ENCODE results near the gene WDR37.

The WDR37 gene

DNA sequence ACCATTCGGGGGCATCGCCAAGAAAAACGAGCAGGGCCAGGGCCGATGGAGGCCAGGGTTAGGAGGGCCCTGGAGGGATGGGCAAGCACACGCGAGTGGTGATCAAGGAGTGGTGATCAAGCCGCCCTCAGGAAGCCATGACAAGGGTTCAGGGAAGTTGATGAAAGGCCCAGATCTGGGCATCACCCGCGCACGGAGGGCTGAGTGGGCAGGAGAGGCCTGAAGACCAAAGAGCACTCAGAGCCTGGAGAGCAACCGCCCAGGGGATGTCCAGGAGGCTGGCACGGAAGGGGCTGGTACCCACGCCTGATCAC, 114.6 kb downstream of the WDR37 start:
- Histone ChIP-seq H3K4me1 (ENCODE audit: control insufficient read depth in 1 of 2, insufficient read depth in 2 of 2, low read length in 2 of 2) (no peaks in the 10 kb centered on the region), H3K4me3 (ENCODE audit: low read depth in 1 of 2, low read length in 2 of 2) (no peak overlapping the region), H3K9me3 (ENCODE audit: control insufficient read depth in 1 of 2, low read length in 2 of 2) (no peaks in the 10 kb centered on the region), H3K27ac (ENCODE audit: low read depth, low read length) (no peak overlapping the region), H3K27me3 (ENCODE audit: control insufficient read depth in 1 of 2, insufficient read depth in 2 of 2, low read length in 2 of 2) (no peaks in the 10 kb centered on the region), H3K9ac (ENCODE audit: low read depth in 1 of 2, low read length in 2 of 2) (no peak overlapping the region), H3K36me3 (ENCODE audit: control insufficient read depth in 1 of 2, insufficient read depth in 2 of 2, low read length in 2 of 2) (no peaks in the 10 kb centered on the region)

DNA sequence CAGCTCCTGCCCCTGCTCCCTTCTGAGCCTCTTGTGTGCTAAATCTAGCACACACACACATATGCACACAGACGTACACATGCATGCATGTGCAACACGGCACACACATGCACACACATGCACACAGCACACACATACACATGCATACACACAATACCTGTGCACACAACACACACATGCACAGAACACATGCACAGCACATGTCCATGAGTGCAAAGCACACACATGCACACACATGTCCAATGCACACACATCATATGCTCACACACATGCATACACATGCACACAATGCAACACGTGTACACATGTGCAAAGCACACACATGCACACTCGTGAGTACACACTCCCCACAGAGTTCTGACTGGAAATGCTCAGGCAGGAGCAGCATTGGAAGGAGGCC, 115.0 kb downstream of the WDR37 start:
- no peak overlapping the region for H3K9ac ChIP-seq (ENCODE audit: low read depth in 1 of 2, low read length in 2 of 2)
- H3K27me3 ChIP-seq (ENCODE audit: control insufficient read depth in 1 of 2, insufficient read depth in 2 of 2, low read length in 2 of 2): no peaks in the 10 kb centered on the region
- no peaks in the 10 kb centered on the region for H3K36me3 ChIP-seq (ENCODE audit: control insufficient read depth in 1 of 2, insufficient read depth in 2 of 2, low read length in 2 of 2)
- no peaks in the 10 kb centered on the region for H3K4me1 ChIP-seq (ENCODE audit: control insufficient read depth in 1 of 2, insufficient read depth in 2 of 2, low read length in 2 of 2)
- no peak overlapping the region for H3K4me3 ChIP-seq (ENCODE audit: low read depth in 1 of 2, low read length in 2 of 2)
- H3K27ac ChIP-seq (ENCODE audit: low read depth, low read length): no peak overlapping the region
- H3K9me3 ChIP-seq (ENCODE audit: control insufficient read depth in 1 of 2, low read length in 2 of 2): no peaks in the 10 kb centered on the region

DNA sequence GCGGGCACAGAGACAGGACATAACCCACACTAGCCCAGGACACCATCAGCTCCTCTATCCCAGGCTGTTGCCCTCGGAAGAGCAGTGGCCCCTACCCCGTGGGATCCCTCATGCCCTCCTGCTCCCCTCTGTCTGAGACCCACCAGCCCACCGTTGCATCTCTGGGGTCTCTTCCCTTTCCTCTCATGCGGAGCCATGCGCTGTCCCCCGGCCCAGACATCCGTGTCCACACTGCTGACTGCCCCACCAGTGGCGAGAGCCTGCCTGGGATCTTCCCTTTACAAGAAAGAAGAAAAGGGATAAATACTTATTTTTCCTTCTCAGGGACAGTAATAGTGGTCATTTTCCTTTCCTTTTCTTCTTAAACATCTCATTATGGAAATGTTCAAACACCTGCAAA, 115.4 kb downstream of the WDR37 start:
- Histone ChIP-seq H3K9ac (ENCODE audit: low read depth in 1 of 2, low read length in 2 of 2) (no peak overlapping the region), H3K36me3 (ENCODE audit: control insufficient read depth in 1 of 2, insufficient read depth in 2 of 2, low read length in 2 of 2) (no peaks in the 10 kb centered on the region), H3K4me3 (ENCODE audit: low read depth in 1 of 2, low read length in 2 of 2) (no peak overlapping the region), H3K9me3 (ENCODE audit: control insufficient read depth in 1 of 2, low read length in 2 of 2) (no peaks in the 10 kb centered on the region), H3K27ac (ENCODE audit: low read depth, low read length) (no peak overlapping the region), H3K4me1 (ENCODE audit: control insufficient read depth in 1 of 2, insufficient read depth in 2 of 2, low read length in 2 of 2) (no peaks in the 10 kb centered on the region), H3K27me3 (ENCODE audit: control insufficient read depth in 1 of 2, insufficient read depth in 2 of 2, low read length in 2 of 2) (no peaks in the 10 kb centered on the region)

DNA sequence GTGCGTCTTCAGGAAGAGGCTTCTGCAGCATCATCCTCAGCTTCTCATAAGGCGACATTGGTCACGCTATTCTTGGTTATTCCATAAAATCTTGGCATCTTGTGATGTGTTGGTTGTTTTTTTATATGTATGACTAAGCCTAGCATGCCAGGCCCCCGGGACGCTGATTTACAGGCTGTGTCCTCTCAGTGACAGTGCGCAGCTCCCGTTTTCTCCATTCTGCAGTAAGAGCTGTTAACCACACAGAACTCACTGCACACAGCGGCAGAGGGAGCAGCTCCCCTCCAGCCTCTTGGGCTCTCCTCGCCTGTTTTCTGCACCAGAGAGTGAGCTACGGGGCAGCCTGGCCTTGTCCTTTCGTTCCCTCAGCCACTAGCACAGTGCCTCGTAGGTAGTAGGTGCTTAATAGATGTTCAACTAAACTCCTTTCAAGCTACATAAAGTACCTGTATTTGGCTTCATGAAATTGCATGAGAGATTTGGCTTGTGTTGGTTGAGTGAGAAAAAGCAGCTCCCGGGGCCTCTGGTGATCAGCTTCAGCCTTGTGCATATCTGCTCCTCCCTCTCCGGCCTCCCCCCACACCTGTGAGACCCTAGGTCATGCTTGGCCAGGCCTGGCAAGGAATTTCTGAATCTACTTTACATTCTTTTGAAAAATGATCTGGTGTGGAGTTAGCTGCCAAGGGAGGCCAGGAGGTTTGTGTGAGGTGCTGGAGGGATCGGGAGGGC, 116.2 kb downstream of the WDR37 start:
- H3K4me1 ChIP-seq (ENCODE audit: control insufficient read depth in 1 of 2, insufficient read depth in 2 of 2, low read length in 2 of 2): no peaks in the 10 kb centered on the region
- no peak overlapping the region for H3K27ac ChIP-seq (ENCODE audit: low read depth, low read length)
- no peaks in the 10 kb centered on the region for H3K27me3 ChIP-seq (ENCODE audit: control insufficient read depth in 1 of 2, insufficient read depth in 2 of 2, low read length in 2 of 2)
- H3K9ac ChIP-seq (ENCODE audit: low read depth in 1 of 2, low read length in 2 of 2): no peak overlapping the region
- H3K36me3 ChIP-seq (ENCODE audit: control insufficient read depth in 1 of 2, insufficient read depth in 2 of 2, low read length in 2 of 2): no peaks in the 10 kb centered on the region
- H3K4me3 ChIP-seq (ENCODE audit: low read depth in 1 of 2, low read length in 2 of 2): no peak overlapping the region
- no peaks in the 10 kb centered on the region for H3K9me3 ChIP-seq (ENCODE audit: control insufficient read depth in 1 of 2, low read length in 2 of 2)

DNA sequence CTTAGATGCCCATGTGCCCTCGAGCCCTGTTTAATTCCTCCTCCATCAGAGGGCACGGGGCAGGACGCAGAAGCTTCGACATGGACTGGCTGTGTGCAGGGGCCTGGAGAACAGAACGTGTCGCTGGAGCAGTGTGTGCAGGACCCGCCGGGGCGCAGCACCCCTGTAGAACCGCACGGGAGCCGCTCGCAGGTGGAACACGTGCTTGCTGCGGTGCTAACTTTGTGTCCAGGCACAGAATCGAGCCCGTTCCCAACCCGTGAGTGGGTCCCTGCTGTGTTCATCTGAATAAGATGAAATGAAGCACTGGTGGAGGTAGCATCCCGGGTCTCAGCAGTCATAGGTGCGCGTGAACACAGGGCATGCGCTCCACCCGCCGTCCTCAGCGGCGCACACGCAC, 116.9 kb downstream of the WDR37 start:
- H3K9ac ChIP-seq (ENCODE audit: low read depth in 1 of 2, low read length in 2 of 2): no peak overlapping the region
- no peaks in the 10 kb centered on the region for H3K9me3 ChIP-seq (ENCODE audit: control insufficient read depth in 1 of 2, low read length in 2 of 2)
- no peak overlapping the region for H3K4me3 ChIP-seq (ENCODE audit: low read depth in 1 of 2, low read length in 2 of 2)
- H3K27ac ChIP-seq (ENCODE audit: low read depth, low read length): no peak overlapping the region
- H3K4me1 ChIP-seq (ENCODE audit: control insufficient read depth in 1 of 2, insufficient read depth in 2 of 2, low read length in 2 of 2): no peaks in the 10 kb centered on the region
- H3K36me3 ChIP-seq (ENCODE audit: control insufficient read depth in 1 of 2, insufficient read depth in 2 of 2, low read length in 2 of 2): no peaks in the 10 kb centered on the region
- no peaks in the 10 kb centered on the region for H3K27me3 ChIP-seq (ENCODE audit: control insufficient read depth in 1 of 2, insufficient read depth in 2 of 2, low read length in 2 of 2)

DNA sequence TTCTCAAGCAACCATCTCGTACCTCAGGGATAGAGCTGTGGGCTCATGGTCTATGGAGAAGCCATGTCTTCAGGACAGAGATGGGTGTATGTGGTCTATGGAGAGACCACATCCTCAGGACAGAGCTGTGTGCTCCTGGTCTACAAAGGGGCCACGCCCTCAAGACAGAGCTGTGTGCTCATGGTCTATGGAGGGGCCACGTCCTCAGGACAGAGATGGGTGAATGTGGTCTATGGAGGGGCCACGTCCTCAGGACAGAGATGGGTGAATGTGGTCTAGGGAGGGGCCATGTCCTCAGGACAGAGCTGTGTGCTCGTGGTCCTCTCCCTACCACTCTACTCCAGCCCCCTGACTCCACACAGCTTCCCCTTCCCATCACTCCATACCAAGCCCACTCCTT, 117.8 kb downstream of the WDR37 start:
- Histone ChIP-seq H3K36me3 (ENCODE audit: control insufficient read depth in 1 of 2, insufficient read depth in 2 of 2, low read length in 2 of 2) (no peaks in the 10 kb centered on the region), H3K4me1 (ENCODE audit: control insufficient read depth in 1 of 2, insufficient read depth in 2 of 2, low read length in 2 of 2) (no peaks in the 10 kb centered on the region), H3K9ac (ENCODE audit: low read depth in 1 of 2, low read length in 2 of 2) (no peak overlapping the region), H3K4me3 (ENCODE audit: low read depth in 1 of 2, low read length in 2 of 2) (no peak overlapping the region), H3K9me3 (ENCODE audit: control insufficient read depth in 1 of 2, low read length in 2 of 2) (no peaks in the 10 kb centered on the region), H3K27me3 (ENCODE audit: control insufficient read depth in 1 of 2, insufficient read depth in 2 of 2, low read length in 2 of 2) (no peaks in the 10 kb centered on the region), H3K27ac (ENCODE audit: low read depth, low read length) (no peak overlapping the region)

DNA sequence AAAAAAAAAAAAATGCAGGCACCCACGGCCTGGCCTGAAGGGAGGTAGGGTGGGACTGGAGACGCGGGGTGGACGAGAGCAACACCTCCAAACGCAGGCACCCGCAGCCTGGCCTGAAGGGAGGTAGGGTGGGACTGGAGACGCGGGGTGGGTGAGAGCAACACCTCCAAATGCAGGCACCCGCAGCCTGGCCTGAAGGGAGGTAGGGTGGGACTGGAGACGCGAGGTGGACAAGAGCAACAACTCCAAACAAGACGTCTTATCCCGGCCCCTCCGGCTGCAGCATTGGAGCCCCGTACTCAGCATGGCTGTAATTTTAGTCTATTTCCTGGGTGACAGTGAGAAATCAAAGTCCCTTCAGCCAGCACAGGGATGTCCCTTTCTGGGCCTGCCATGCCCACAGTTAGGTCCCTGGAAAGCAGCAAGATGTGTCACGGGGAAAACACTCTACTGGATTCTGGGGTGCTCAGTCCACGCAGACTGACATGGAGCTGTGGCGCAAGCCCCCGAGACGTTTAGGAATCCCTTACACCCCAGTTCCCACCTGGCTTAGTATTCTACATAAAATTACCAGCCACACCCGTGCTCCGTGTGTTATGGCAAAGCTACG, 119.9 kb downstream of the WDR37 start:
- Histone ChIP-seq H3K27ac (ENCODE audit: low read depth, low read length) (no peak overlapping the region), H3K9me3 (ENCODE audit: control insufficient read depth in 1 of 2, low read length in 2 of 2) (no peaks in the 10 kb centered on the region), H3K27me3 (ENCODE audit: control insufficient read depth in 1 of 2, insufficient read depth in 2 of 2, low read length in 2 of 2) (no peaks in the 10 kb centered on the region), H3K36me3 (ENCODE audit: control insufficient read depth in 1 of 2, insufficient read depth in 2 of 2, low read length in 2 of 2) (no peaks in the 10 kb centered on the region), H3K9ac (ENCODE audit: low read depth in 1 of 2, low read length in 2 of 2) (no peak overlapping the region), H3K4me1 (ENCODE audit: control insufficient read depth in 1 of 2, insufficient read depth in 2 of 2, low read length in 2 of 2) (no peaks in the 10 kb centered on the region), H3K4me3 (ENCODE audit: low read depth in 1 of 2, low read length in 2 of 2) (no peak overlapping the region)

DNA sequence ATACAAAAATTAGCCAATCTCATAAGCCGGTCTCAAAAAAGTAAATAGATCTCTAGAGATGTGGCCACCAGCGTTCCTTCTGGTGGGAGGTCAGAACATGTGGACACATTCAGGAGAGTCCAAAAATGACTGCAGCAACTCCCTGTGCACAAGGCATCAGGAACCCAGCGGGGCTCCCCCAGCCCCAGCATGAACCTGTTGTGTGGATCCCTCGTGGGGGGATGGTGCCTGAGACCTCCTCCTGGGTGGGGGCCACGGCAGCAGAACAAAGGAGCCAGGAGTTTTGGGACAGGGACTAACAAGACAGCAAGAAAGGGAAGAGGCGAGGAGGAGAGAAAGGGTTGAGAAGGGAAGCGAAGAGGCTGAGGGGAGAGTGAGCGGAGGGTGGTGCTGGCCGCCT, 121.8 kb downstream of the WDR37 start:
- Histone ChIP-seq H3K9ac (ENCODE audit: low read depth in 1 of 2, low read length in 2 of 2) (no peak overlapping the region), H3K27ac (ENCODE audit: low read depth, low read length) (no peak overlapping the region), H3K36me3 (ENCODE audit: control insufficient read depth in 1 of 2, insufficient read depth in 2 of 2, low read length in 2 of 2) (no peaks in the 10 kb centered on the region), H3K4me1 (ENCODE audit: control insufficient read depth in 1 of 2, insufficient read depth in 2 of 2, low read length in 2 of 2) (no peaks in the 10 kb centered on the region), H3K27me3 (ENCODE audit: control insufficient read depth in 1 of 2, insufficient read depth in 2 of 2, low read length in 2 of 2) (no peaks in the 10 kb centered on the region), H3K4me3 (ENCODE audit: low read depth in 1 of 2, low read length in 2 of 2) (no peak overlapping the region), H3K9me3 (ENCODE audit: control insufficient read depth in 1 of 2, low read length in 2 of 2) (no peaks in the 10 kb centered on the region)

DNA sequence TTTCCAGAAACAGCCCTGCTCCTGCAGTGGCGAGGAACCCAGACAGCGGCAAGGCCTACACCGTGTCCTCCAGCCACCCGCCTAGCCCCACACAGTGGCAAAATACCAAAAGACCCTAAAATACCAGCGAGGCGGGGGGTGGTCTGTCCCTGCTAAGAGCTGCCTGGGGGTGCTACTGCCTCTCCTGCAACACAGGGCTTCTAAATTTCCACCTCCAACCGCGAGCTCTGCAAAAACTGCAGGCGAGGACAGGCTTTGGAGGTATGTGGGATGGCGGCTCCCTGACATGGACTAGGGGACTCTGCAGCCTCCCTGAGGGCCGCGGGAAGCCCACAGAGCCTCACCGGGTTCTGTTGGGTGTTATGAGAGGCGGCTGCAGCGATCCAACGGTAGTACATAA, 122.3 kb downstream of the WDR37 start:
- H3K9ac ChIP-seq (ENCODE audit: low read depth in 1 of 2, low read length in 2 of 2): no peak overlapping the region
- no peaks in the 10 kb centered on the region for H3K36me3 ChIP-seq (ENCODE audit: control insufficient read depth in 1 of 2, insufficient read depth in 2 of 2, low read length in 2 of 2)
- H3K9me3 ChIP-seq (ENCODE audit: control insufficient read depth in 1 of 2, low read length in 2 of 2): no peaks in the 10 kb centered on the region
- H3K4me3 ChIP-seq (ENCODE audit: low read depth in 1 of 2, low read length in 2 of 2): no peak overlapping the region
- H3K27me3 ChIP-seq (ENCODE audit: control insufficient read depth in 1 of 2, insufficient read depth in 2 of 2, low read length in 2 of 2): no peaks in the 10 kb centered on the region
- H3K27ac ChIP-seq (ENCODE audit: low read depth, low read length): no peak overlapping the region
- no peaks in the 10 kb centered on the region for H3K4me1 ChIP-seq (ENCODE audit: control insufficient read depth in 1 of 2, insufficient read depth in 2 of 2, low read length in 2 of 2)

DNA sequence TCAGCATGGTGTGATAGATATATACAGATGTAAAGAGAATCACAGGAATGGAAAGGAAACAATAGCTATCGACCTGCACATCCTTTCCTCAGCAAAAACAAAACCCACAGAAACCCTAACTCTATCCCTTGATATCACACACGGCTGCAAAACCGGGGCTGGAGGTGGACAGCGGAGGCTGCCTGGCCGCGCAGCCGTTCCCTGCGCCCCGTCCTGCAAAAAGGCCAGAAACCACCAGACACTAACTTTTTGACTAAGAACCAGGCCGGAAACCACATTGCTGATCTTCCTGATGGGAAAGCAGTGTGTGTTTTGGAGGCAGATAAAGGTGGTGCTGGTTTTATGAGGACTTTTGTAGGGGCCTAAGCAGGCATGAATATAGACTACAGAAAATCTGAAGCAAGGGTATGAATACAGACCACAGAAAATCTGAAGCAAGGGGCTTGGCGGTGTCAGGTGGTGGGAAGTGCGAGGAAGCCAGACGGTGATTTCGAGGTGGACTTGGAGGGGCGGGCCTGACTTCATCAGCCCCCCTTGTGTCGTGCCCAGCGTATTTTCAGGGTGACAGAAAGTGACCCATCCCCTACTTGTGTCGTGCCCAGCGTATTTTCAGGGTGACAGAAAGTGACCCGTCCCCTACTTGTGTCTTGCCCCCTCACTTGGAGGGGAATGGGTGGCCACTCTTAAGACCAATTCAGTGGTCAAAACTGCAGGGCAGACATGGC, 123.3 kb downstream of the WDR37 start:
- Histone ChIP-seq H3K9ac (ENCODE audit: low read depth in 1 of 2, low read length in 2 of 2) (no peak overlapping the region), H3K4me3 (ENCODE audit: low read depth in 1 of 2, low read length in 2 of 2) (no peak overlapping the region), H3K27me3 (ENCODE audit: control insufficient read depth in 1 of 2, insufficient read depth in 2 of 2, low read length in 2 of 2) (no peaks in the 10 kb centered on the region), H3K27ac (ENCODE audit: low read depth, low read length) (no peak overlapping the region), H3K36me3 (ENCODE audit: control insufficient read depth in 1 of 2, insufficient read depth in 2 of 2, low read length in 2 of 2) (no peaks in the 10 kb centered on the region), H3K9me3 (ENCODE audit: control insufficient read depth in 1 of 2, low read length in 2 of 2) (no peaks in the 10 kb centered on the region), H3K4me1 (ENCODE audit: control insufficient read depth in 1 of 2, insufficient read depth in 2 of 2, low read length in 2 of 2) (no peaks in the 10 kb centered on the region)

Measured in duodenal mucosa (tissue), 2 donors.